WTC11 (cell line): Measurements from ENCODE around the gene GRAMD1B. TPM values are rescaled to one million over a fixed set of nuclear protein-coding genes. Genes with fewer than 3 reads are reported as not detected.

ENCODE experiments used
- ATAC-seq: fragments of 200-7000 bp; cut with Tn5 transposase; 2 replicates; pipeline ENCODE4 v1.10.0; 2021; ENCODE audit warnings: mild to moderate bottlenecking, moderate library complexity
- CTCF ChIA-PET: fragments of 300-600 bp; sonication (Branson Sonifier 250); formaldehyde crosslinking; loops from one replicate; lab custom pipeline; 2021; ENCODE audit warnings: antibody characterized with exemption; lab: Charles Lee
- POLR2A ChIA-PET: fragments of 350-600 bp; sonication (Branson Sonifier 250); formaldehyde crosslinking; loops from one replicate; lab custom pipeline; 2021; ENCODE audit warnings: antibody characterized with exemption; lab: Charles Lee
- DNase-seq: peaks from one replicate; pipeline ENCODE4 v3.0.0; 2021; ENCODE audit warnings: low spot score
- H3K27ac Mint-ChIP-seq: 2 replicates; pipeline ENCODE4 v1.8.0; 2021; ENCODE audit warnings: mixed read lengths
- H3K27me3 Mint-ChIP-seq: 2 replicates; pipeline ENCODE4 v1.8.0; 2021; ENCODE audit warnings: low read depth, mild to moderate bottlenecking, moderate library complexity, mixed read lengths
- H3K36me3 Mint-ChIP-seq: 2 replicates; pipeline ENCODE4 v1.8.0; 2021; ENCODE audit warnings: mixed read lengths
- H3K4me1 Mint-ChIP-seq: 2 replicates; pipeline ENCODE4 v1.8.0; 2022; ENCODE audit warnings: mixed read lengths
- H3K4me3 Mint-ChIP-seq: 2 replicates; pipeline ENCODE4 v1.8.0; 2021; ENCODE audit warnings: mild to moderate bottlenecking, moderate library complexity, mixed read lengths
- H3K9me3 Mint-ChIP-seq: 2 replicates; pipeline ENCODE4 v1.8.0; 2021; ENCODE audit warnings: mixed read lengths
- AFF4 ChIP-seq: sonication (generic); formaldehyde crosslinking; IDR thresholded peaks from 2 replicates; pipeline ENCODE4 v1.8.1; 2023; ENCODE audit warnings: mild to moderate bottlenecking, missing genetic modification reagents, borderline replicate concordance
- ATF2 ChIP-seq: sonication (generic); formaldehyde crosslinking; IDR thresholded peaks from 2 replicates; pipeline ENCODE4 v1.8.1; 2022; ENCODE audit warnings: low read depth, missing genetic modification reagents, borderline replicate concordance
- ATF3 ChIP-seq: sonication (generic); formaldehyde crosslinking; conservative IDR thresholded peaks from 2 replicates; pipeline ENCODE4 v1.8.1; 2022; ENCODE audit warnings: mild to moderate bottlenecking, missing genetic modification reagents
- ATF6 ChIP-seq: sonication (generic); formaldehyde crosslinking; IDR thresholded peaks from 2 replicates; pipeline ENCODE4 v1.8.1; 2023; ENCODE audit warnings: mild to moderate bottlenecking, missing genetic modification reagents
- CDX4 ChIP-seq: fragments of 250-450 bp; sonication (Bioruptor Pico); IDR thresholded peaks from 2 replicates; pipeline ENCODE4 v1.9.0; 2021; ENCODE audit warnings: moderate library complexity, mild to moderate bottlenecking, inconsistent platforms, borderline replicate concordance
- E2F5 ChIP-seq: sonication (generic); formaldehyde crosslinking; IDR thresholded peaks from 2 replicates; pipeline ENCODE4 v1.8.1; 2022; ENCODE audit warnings: mild to moderate bottlenecking, moderate library complexity, missing genetic modification reagents
- FOXJ3 ChIP-seq: sonication (generic); formaldehyde crosslinking; IDR thresholded peaks from 2 replicates; pipeline ENCODE4 v1.9.0; 2021; ENCODE audit warnings: missing genetic modification reagents, mild to moderate bottlenecking, borderline replicate concordance
- FOXP1 ChIP-seq: sonication (generic); formaldehyde crosslinking; IDR thresholded peaks from 2 replicates; pipeline ENCODE4 v1.8.0; 2022; ENCODE audit warnings: missing genetic modification reagents, mild to moderate bottlenecking, moderate library complexity, borderline replicate concordance
- HMGA2 ChIP-seq: fragments of 250-450 bp; sonication (Bioruptor Pico); IDR thresholded peaks from 2 replicates; pipeline ENCODE4 v1.4.0; 2021; ENCODE audit warnings: mild to moderate bottlenecking, moderate library complexity
- HMGXB4 ChIP-seq: sonication (generic); formaldehyde crosslinking; IDR thresholded peaks from 2 replicates; pipeline ENCODE4 v1.8.1; 2023; ENCODE audit warnings: mild to moderate bottlenecking, moderate library complexity, missing genetic modification reagents
- MAX ChIP-seq: sonication (generic); formaldehyde crosslinking; IDR thresholded peaks from 2 replicates; pipeline ENCODE4 v1.8.0; 2022; ENCODE audit warnings: mild to moderate bottlenecking, missing genetic modification reagents
- NFYB ChIP-seq: sonication (generic); formaldehyde crosslinking; conservative IDR thresholded peaks from 2 replicates; pipeline ENCODE4 v1.8.0; 2022; ENCODE audit warnings: low read depth, missing genetic modification reagents
- NR2C2 ChIP-seq: sonication (generic); formaldehyde crosslinking; IDR thresholded peaks from 2 replicates; pipeline ENCODE4 v1.8.0; 2022; ENCODE audit warnings: mild to moderate bottlenecking, missing genetic modification reagents
- PRRX2 ChIP-seq: fragments of 250-450 bp; sonication (Bioruptor Pico); IDR thresholded peaks from 2 replicates; pipeline ENCODE4 v1.8.0; 2021; ENCODE audit warnings: mild to moderate bottlenecking
- RELA ChIP-seq: sonication (generic); formaldehyde crosslinking; IDR thresholded peaks from 2 replicates; pipeline ENCODE4 v1.8.1; 2022; ENCODE audit warnings: missing genetic modification reagents, mild to moderate bottlenecking, borderline replicate concordance
- ZNF317 ChIP-seq: sonication (generic); formaldehyde crosslinking; IDR thresholded peaks from 2 replicates; pipeline ENCODE4 v1.8.1; 2023; ENCODE audit warnings: low read depth, mild to moderate bottlenecking, moderate library complexity, missing genetic modification reagents, borderline replicate concordance
- ZNF396 ChIP-seq: fragments of 250-450 bp; sonication (Bioruptor Pico); IDR thresholded peaks from 2 replicates; pipeline ENCODE4 v1.8.0; 2021; ENCODE audit warnings: mild to moderate bottlenecking, moderate library complexity, borderline replicate concordance
- ZNF423 ChIP-seq: fragments of 250-450 bp; sonication (Bioruptor Pico); IDR thresholded peaks from 2 replicates; pipeline ENCODE4 v2.1.2; 2022; ENCODE audit warnings: mild to moderate bottlenecking, moderate library complexity
- total RNA-seq: library from RNA; stranded (reverse); gene quantifications from 3 replicates; pipeline ENCODE4 v1.2.3, GENCODE V29; 2021

The GRAMD1B gene
- total RNA-seq, 1 experiment from 2014 or later: 31.5 TPM

GRCh38 chr11:123448823-123449222, 18.8 kb downstream of the GRAMD1B start (continued):
- TF ChIP-seq HMGA2 (CRISPR knock-in tag): no peak
- TF ChIP-seq HMGXB4 (CRISPR knock-in tag): no peak
- no peak for TF ChIP-seq ATF2 (CRISPR knock-in tag)
- no peak for TF ChIP-seq MAX (CRISPR knock-in tag)
- TF ChIP-seq FOXP1 (CRISPR knock-in tag): no peak

- Mint-ChIP-seq H3K36me3 (peaks cover 7% of the 10 kb centered on the region), H3K27ac (no peak overlapping the region), H3K4me1 (peaks cover 26% of the 10 kb centered on the region), H3K4me3 (no peak overlapping the region), H3K27me3 (no peaks in the 10 kb centered on the region)
- CTCF ChIA-PET: interaction anchor here (1.1 to 1.5 kb wide), 2 partner anchors 29 to 42 kb away, joined by 3 read pairs; no protein-coding TSS in a partner anchor
- POLR2A ChIA-PET: no interaction called here
- TF ChIP-seq RELA (no peak), E2F5 (CRISPR knock-in tag) (no peak), ATF6 (CRISPR knock-in tag) (no peak), NFYB (CRISPR knock-in tag) (no peak), ZNF317 (no peak), ATF3 (CRISPR knock-in tag) (no peak), CDX4 (no peak), FOXJ3 (no peak)
- TF ChIP-seq, all 79 proteins: peak for 0
- ATAC-seq (no peak), DNase-seq (no peak)
- H3K9me3 Mint-ChIP-seq: 0 out of 2 replicates have a peak, but pooled peaks cover 3% of the 10 kb centered on the region
These were observed 19.4 kb downstream of the GRAMD1B start for GRCh38 chr11:123449436-123449835.

GRCh38 chr11:123450623-123451022, 20.6 kb downstream of the GRAMD1B start:
- DNase-seq: no peak
- Mint-ChIP-seq H3K27ac (no peak overlapping the region), H3K4me1 (peaks cover 19% of the 10 kb centered on the region), H3K9me3 (no peaks in the 10 kb centered on the region), H3K4me3 (no peak overlapping the region), H3K27me3 (no peaks in the 10 kb centered on the region), H3K36me3 (no peaks in the 10 kb centered on the region)
- CTCF ChIA-PET: interaction anchor here (0.5 to 1.5 kb wide), 3 partner anchors 28 to 130 kb away, joined by 3 read pairs; no protein-coding TSS in a partner anchor
- POLR2A ChIA-PET: no interaction called here
- no peak for ATAC-seq
- TF ChIP-seq ZNF396 (CRISPR knock-in tag) (no peak), AFF4 (CRISPR knock-in tag) (no peak), ZNF423 (no peak), ATF2 (CRISPR knock-in tag) (no peak), NR2C2 (CRISPR knock-in tag) (no peak), PRRX2 (CRISPR knock-in tag) (no peak)
